Activated CD4-positive, alpha-beta T cell treated with anti-CD3 and anti-CD28 coated beads, Interleukin-2, amount 50 U/mL, for 16 hours (primary cell): Measurements from ENCODE around the gene CTNNA1.

Experiments
- DNase-seq: peaks from one replicate; pipeline ENCODE4 v3.0.0-alpha.2; 2020

CTNNA1 gene

GRCh38 chr5:138952962-138953361, 199.7 kb downstream of the CTNNA1 start:
- DNase-seq: no peak

GRCh38 chr5:138953387-138954256, 200.4 kb downstream of the CTNNA1 start:
- DNase-seq: no peak

- DNase-seq: no peak
These were observed 201.2 kb downstream of the CTNNA1 start for GRCh38 chr5:138954257-138955012.

GRCh38 chr5:138955013-138955660, 201.9 kb downstream of the CTNNA1 start:
- no peak for DNase-seq

GRCh38 chr5:138955671-138956295, 202.6 kb downstream of the CTNNA1 start:
- no peak for DNase-seq

GRCh38 chr5:138956801-138957200, 203.6 kb downstream of the CTNNA1 start:
- no peak for DNase-seq

GRCh38 chr5:138960145-138960692, 207.0 kb downstream of the CTNNA1 start:
- DNase-seq: no peak

GRCh38 chr5:138961221-138961620, 208.0 kb downstream of the CTNNA1 start:
- DNase-seq: no peak

- no peak for DNase-seq
These were observed 208.5 kb downstream of the CTNNA1 start for GRCh38 chr5:138961729-138962128.

- DNase-seq: no peak
These were observed 209.6 kb downstream of the CTNNA1 start for GRCh38 chr5:138962614-138963370.

GRCh38 chr5:138963763-138964371, 210.6 kb downstream of the CTNNA1 start:
- no peak for DNase-seq

GRCh38 chr5:138964647-138965201, 211.5 kb downstream of the CTNNA1 start:
- no peak for DNase-seq

- DNase-seq: no peak
These were observed 212.4 kb downstream of the CTNNA1 start for GRCh38 chr5:138965626-138966025.

GRCh38 chr5:138966236-138966985, 213.2 kb downstream of the CTNNA1 start:
- no peak for DNase-seq

- no peak for DNase-seq
These were observed 214.7 kb downstream of the CTNNA1 start for GRCh38 chr5:138967791-138968448.

- no peak for DNase-seq
These were observed 215.4 kb downstream of the CTNNA1 start for GRCh38 chr5:138968601-138969000.

- DNase-seq: no peak
These were observed 216.2 kb downstream of the CTNNA1 start for GRCh38 chr5:138969323-138970002.

GRCh38 chr5:138972230-138972629, 219.0 kb downstream of the CTNNA1 start:
- no peak for DNase-seq

GRCh38 chr5:138972836-138973235, 219.6 kb downstream of the CTNNA1 start:
- no peak for DNase-seq
